HepG2 (cell line): Measurements from ENCODE around the gene CAPN11. TPM values are rescaled to one million over a fixed set of nuclear protein-coding genes. Genes with fewer than 3 reads are reported as not detected.

Source experiments
- ATM ChIP-seq: fragments of 450-650 bp; IDR thresholded peaks from 2 replicates; pipeline ENCODE4 v1.7.1; 2017; ENCODE audit warnings: mild to moderate bottlenecking, borderline replicate concordance
- GATA4 ChIP-seq: sonication (generic); IDR thresholded peaks from 2 replicates; pipeline ENCODE4 v1.6.1; 2016; ENCODE audit warnings: antibody characterized with exemption, low read depth, borderline replicate concordance
- KMT2B ChIP-seq: IDR thresholded peaks from 2 replicates; pipeline ENCODE4 v1.6.1; 2016; ENCODE audit warnings: missing genetic modification reagents, missing compliant biosample characterization
- MNT ChIP-seq: fragments of 450-650 bp; IDR thresholded peaks from 2 replicates; pipeline ENCODE4 v1.6.1; 2016
- NFYC ChIP-seq: IDR thresholded peaks from 2 replicates; pipeline ENCODE4 v1.6.1; 2016; ENCODE audit warnings: missing genetic modification reagents, missing compliant biosample characterization
- PRMT3 ChIP-seq: sonication (generic); formaldehyde crosslinking; IDR thresholded peaks from 2 replicates; pipeline ENCODE4 v1.8.1; 2022; ENCODE audit warnings: low read depth, mild to moderate bottlenecking, moderate library complexity, missing genetic modification reagents, borderline replicate concordance
- SIX1 ChIP-seq: sonication (generic); formaldehyde crosslinking; IDR thresholded peaks from 2 replicates; pipeline ENCODE4 v1.4.0; 2020; ENCODE audit warnings: missing genetic modification reagents, borderline replicate concordance
- ZBED4 ChIP-seq: sonication (generic); formaldehyde crosslinking; IDR thresholded peaks from 2 replicates; pipeline ENCODE4 v1.4.0; 2020; ENCODE audit warnings: missing genetic modification reagents, borderline replicate concordance
- ZFP37 ChIP-seq: sonication (generic); formaldehyde crosslinking; IDR thresholded peaks from 2 replicates; pipeline ENCODE4 v1.4.0; 2020; ENCODE audit warnings: missing genetic modification reagents, borderline replicate concordance
- ZNF18 ChIP-seq: sonication (generic); formaldehyde crosslinking; IDR thresholded peaks from 2 replicates; pipeline ENCODE4 v1.8.0; 2022; ENCODE audit warnings: mild to moderate bottlenecking, missing genetic modification reagents; ENCODE audit not compliant: insufficient replicate concordance
- ZNF224 ChIP-seq: sonication (generic); formaldehyde crosslinking; IDR thresholded peaks from 2 replicates; pipeline ENCODE4 v1.5.0; 2020; ENCODE audit warnings: mild to moderate bottlenecking, missing genetic modification reagents
- ZNF275 ChIP-seq: sonication (generic); formaldehyde crosslinking; IDR thresholded peaks from 2 replicates; pipeline ENCODE4 v1.8.0; 2022; ENCODE audit warnings: missing genetic modification reagents, mild to moderate bottlenecking, inconsistent platforms, borderline replicate concordance
- ZNF33B ChIP-seq: sonication (generic); formaldehyde crosslinking; IDR thresholded peaks from 2 replicates; pipeline ENCODE4 v1.5.1; 2020; ENCODE audit warnings: mild to moderate bottlenecking, missing genetic modification reagents
- ZNF614 ChIP-seq: IDR thresholded peaks from 2 replicates; pipeline ENCODE4 v1.6.1; 2018; ENCODE audit warnings: missing biosample characterization, missing genetic modification reagents, inconsistent platforms, borderline replicate concordance
- ZNF710 ChIP-seq: sonication (generic); formaldehyde crosslinking; IDR thresholded peaks from 2 replicates; pipeline ENCODE4 v1.5.0; 2020; ENCODE audit warnings: mild to moderate bottlenecking, missing genetic modification reagents, borderline replicate concordance
- ZSCAN21 ChIP-seq: sonication (generic); formaldehyde crosslinking; IDR thresholded peaks from 2 replicates; pipeline ENCODE4 v1.8.0; 2022; ENCODE audit warnings: mild to moderate bottlenecking, missing genetic modification reagents, moderate library complexity, borderline replicate concordance
- polyA plus RNA-seq, 8 experiments: library from polyadenylated mRNA; depleted of rRNA in 3 of 8; stranded (reverse) in 7 of 8; unstranded in 1 of 8; fragments of >200 nt; fragmentation: Illumina TruSeq in 4 of 8; extraction: Trizol in 4 of 8; gene quantifications; 2 replicates each; pipeline versions ENCODE4 v1.2.1 to v1.2.3, GENCODE V29; 2011 to 2016; ENCODE audit warnings: low read depth in 4 of 8, missing spikeins in 1 of 8, mixed read lengths in 1 of 8; ENCODE audit not compliant: insufficient read depth in 1 of 8
- total RNA-seq, 5 experiments: library from RNA; depleted of rRNA; stranded (reverse); fragments of >200 nt; fragmentation: Illumina TruSeq; extraction: Trizol; gene quantifications; 2 replicates each; pipeline ENCODE4 v1.2.3, GENCODE V29; 2016; ENCODE audit warnings: low read depth in 1 of 5

The CAPN11 gene
- total and polyA plus RNA-seq, 2 of the 13 experiments (the other 11 are each of a cell fraction or from before 2014, with no cell fraction given) = 0.07 to 0.11 TPM

- TF ChIP-seq ZBED4 (CRISPR knock-in tag) = peak; percentile 56; the same call in 1 of the 2 replicates
- TF ChIP-seq ZNF710 (CRISPR knock-in tag) = peak; percentile 64; the same call in 1 of the 2 replicates
- no peak; the same call in 1 of the 2 replicates for TF ChIP-seq SIX1 (CRISPR knock-in tag)
- TF ChIP-seq ZNF614 (CRISPR knock-in tag) = peak; percentile 86; the same call in 1 of the 2 replicates
- no peak for TF ChIP-seq ZNF224 (CRISPR knock-in tag)
- no peak for TF ChIP-seq ZSCAN21
- TF ChIP-seq PRMT3 (CRISPR knock-in tag) = no peak
- TF ChIP-seq KMT2B (CRISPR knock-in tag) = no peak; the same call in 1 of the 2 replicates
- 0 out of 2 replicates have a peak, but pooled peaks have one; percentile 6 for TF ChIP-seq MNT
- no peak for TF ChIP-seq ZNF18 (CRISPR knock-in tag)
- TF ChIP-seq GATA4 = 0 out of 2 replicates have a peak, but pooled peaks have one; percentile 25
- TF ChIP-seq ATM = no peak
- peak; percentile 58; the same call in 1 of the 2 replicates for TF ChIP-seq ZNF33B (CRISPR knock-in tag)
- TF ChIP-seq ZFP37 (CRISPR knock-in tag) = no peak
- no peak for TF ChIP-seq NFYC (CRISPR knock-in tag)
- TF ChIP-seq ZNF275 = no peak
Observed at GRCh38 chr6:44111434-44112417, 46.9 kb upstream of the CAPN11 start (continued).
